Stimulated activated CD8-positive, alpha-beta memory T cell treated with anti-CD3 and anti-CD28 coated beads, Interleukin-2, amount 100 ng/mL, for 48 hours (primary cell): Measurements from ENCODE around the gene C6orf15.
A peak's percentile ranks its signal among the peaks of the same experiment; 100 is the strongest.
"Not testable (repeated sequence)": the region's sequence is repeated elsewhere in the genome, so short reads cannot be mapped to it uniquely, and the experiment has no call there.

Experiments
- DNase-seq, 2 donors: peaks; one replicate each; pipeline ENCODE4 v3.0.0-alpha.2; 2020; ENCODE audit warnings: low read depth in 2 of 2

C6orf15 gene

GRCh38 chr6:31068669-31069340 lies 43.6 kb downstream of the C6orf15 start:
- DNase-seq = peak; percentile 46 to 55

- DNase-seq = not testable (repeated sequence)
These were observed 44.3 kb downstream of the C6orf15 start for GRCh38 chr6:31067891-31068668.

- not testable (repeated sequence) for DNase-seq
These were observed 45.3 kb downstream of the C6orf15 start for GRCh38 chr6:31067028-31067427.

- no peak for DNase-seq
These were observed 46.8 kb downstream of the C6orf15 start for GRCh38 chr6:31065556-31065955.

- DNase-seq = no peak
These were observed 48.4 kb downstream of the C6orf15 start for GRCh38 chr6:31063906-31064435.
